Astrocyte of the cerebellum (primary cell): ENCODE results near the gene TOR1AIP1.
A peak's percentile ranks its signal among the peaks of the same experiment; 100 is the strongest.

ENCODE experiments used
- DNase-seq: peaks from one replicate; pipeline ENCODE4 v3.0.0-alpha.2; 2011; ENCODE audit warnings: low read depth
- H3K4me3 ChIP-seq: 2 replicates; pipeline ENCODE4 v1.5.1; 2011; ENCODE audit warnings: mild to moderate bottlenecking, low read depth, low read length, moderate library complexity
- CTCF ChIP-seq: IDR thresholded peaks from 2 replicates; pipeline ENCODE4 v1.5.1; 2012; ENCODE audit warnings: low read length, low read depth, moderate library complexity, mild to moderate bottlenecking; ENCODE audit errors: missing control alignments
- in situ Hi-C: cut with HindIII; loops from 2 replicates; pipeline ENCODE4 v1.10.0; 2017; ENCODE audit warnings: low sequenced_read_pairs

Gene TOR1AIP1

DNA sequence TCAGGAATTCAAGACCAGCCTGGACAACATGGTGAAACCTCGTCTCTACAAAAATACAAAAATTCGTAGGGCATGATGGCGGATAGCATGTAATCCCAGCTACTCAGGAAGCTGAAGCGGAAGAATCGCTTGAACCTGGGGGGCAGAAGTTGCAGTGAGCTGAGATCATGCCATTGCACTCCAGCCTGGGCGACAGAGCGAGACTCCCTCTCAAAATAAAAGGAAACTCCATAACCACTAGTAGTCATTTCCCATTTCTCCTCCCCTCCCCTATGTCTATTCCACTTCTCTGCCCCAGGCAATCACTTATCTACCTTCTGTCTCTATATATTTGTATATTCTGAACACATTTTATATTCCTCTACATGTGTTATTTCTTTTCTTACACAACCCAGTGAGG, 68.6 kb downstream of the TOR1AIP1 start:
- in situ Hi-C loops: no loop called here
- DNase-seq: no peak
- no peak for TF ChIP-seq CTCF

DNA sequence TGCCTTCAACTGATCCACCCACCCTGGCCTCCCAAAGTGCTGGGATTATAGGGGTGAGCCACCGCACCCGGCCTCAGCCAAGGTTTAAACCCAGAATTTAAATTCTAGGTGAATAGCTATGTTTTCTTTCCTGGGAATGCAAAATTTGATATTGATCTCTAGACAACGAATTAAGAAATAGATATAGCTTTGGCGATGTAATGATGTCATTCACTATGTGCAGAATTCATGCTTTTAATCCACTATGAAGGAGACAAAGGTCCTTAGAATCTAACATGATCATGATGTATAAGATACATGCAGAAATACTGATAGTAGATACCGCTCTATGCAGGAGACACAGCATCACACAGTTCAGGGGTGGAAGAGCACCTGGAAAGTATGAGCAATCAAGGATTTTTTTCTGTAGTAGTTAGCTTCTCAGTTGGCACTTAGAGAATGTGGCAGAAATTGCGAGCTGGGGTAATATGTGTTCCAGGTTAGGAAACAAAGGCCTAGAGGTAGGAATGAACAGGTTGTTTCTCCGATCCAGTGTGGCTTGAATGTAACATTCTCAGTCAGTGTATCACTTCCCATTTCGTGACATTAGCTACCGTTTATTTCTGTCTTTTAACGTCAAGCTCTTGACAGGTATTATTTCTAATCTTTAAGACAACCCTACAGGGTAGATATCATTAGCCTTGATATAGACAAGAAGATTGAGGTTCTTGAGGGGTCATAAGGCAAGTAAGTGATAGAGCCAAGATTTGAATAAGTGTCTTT, 69.5 kb downstream of the TOR1AIP1 start:
- TF ChIP-seq CTCF: no peak
- no peak overlapping the region for H3K4me3 ChIP-seq
- in situ Hi-C loops: no loop called here
- no peak for DNase-seq

More for the DNA sequence above, 68.6 kb downstream of the TOR1AIP1 start:
- H3K4me3 ChIP-seq: no peak overlapping the region

- no peak for DNase-seq
- TF ChIP-seq CTCF: no peak
- in situ Hi-C loops: no loop called here
- H3K4me3 ChIP-seq: no peak overlapping the region
Measured at GRCh38 chr1:179952186-179952585, 70.1 kb downstream of the TOR1AIP1 start.

DNA sequence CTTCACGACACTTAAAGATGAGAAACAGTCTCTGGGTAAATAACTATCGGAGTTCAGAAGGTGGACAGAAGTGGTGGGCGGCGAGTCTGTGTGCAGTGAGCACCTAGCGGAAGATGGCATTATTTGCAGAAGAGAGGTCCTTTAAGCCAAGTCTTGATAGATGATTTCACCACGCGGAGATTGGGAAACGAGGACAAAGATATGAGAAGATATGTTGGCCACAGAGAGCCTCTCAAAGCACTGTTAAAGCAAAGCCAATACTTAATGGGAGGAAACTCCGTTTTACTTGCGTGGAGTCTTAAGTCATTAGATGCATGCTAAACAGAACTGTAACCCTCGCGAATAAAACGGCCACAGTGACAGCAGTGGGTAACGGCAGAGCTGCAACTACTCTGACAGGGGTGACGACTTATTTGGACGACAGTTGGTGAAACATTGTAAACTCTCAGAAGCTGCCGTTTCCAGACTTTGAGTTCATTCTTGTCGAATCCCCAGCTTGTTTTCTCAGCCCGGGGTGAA, 71.9 kb downstream of the TOR1AIP1 start:
- in situ Hi-C loops: no loop called here

GRCh38 chr1:179954493-179955286, 72.6 kb downstream of the TOR1AIP1 start, which contains the start of gene CEP350:
CEP350 (plus strand) TSS chr1:179954810; CDS start chr1:179986182, 31,372 bp downstream.
- TF ChIP-seq CTCF: no peak
- peak within 1 kb of the TSS; percentile 91 for H3K4me3 ChIP-seq
- DNase-seq: peak; percentile 99
- in situ Hi-C loops: no loop called here

More for the DNA sequence above, 71.9 kb downstream of the TOR1AIP1 start:
- peak overlapping the region; percentile 91 for H3K4me3 ChIP-seq
- no peak for TF ChIP-seq CTCF
- no peak for DNase-seq

DNA sequence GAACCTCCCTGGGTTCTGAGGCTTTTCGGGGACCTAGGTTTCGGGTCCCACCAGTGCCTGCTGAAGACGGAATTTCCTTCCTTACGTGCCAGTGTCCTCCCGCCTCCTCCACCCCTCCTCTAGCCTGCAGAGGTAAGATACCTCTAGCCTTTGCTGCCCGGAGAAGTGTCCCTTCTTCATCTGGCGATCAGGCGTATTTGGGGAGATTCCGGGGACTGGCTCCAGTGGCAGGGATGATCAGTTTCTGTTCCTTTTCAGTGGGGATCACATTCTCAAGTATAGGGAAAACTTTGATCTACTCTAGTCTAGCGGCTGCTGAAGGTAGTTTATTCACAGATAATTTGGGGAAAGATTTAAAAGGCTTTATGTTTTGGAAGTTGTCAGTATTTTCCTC, 73.2 kb downstream of the TOR1AIP1 start:
- TF ChIP-seq CTCF: no peak
- DNase-seq: no peak
- H3K4me3 ChIP-seq: peak overlapping the region; percentile 91
- in situ Hi-C loops: no loop called here
